Measurements from ENCODE around the gene IQCK. TPM values are rescaled to one million over a fixed set of nuclear protein-coding genes. Genes with fewer than 3 reads are reported as not detected.
A peak's percentile ranks its signal among the peaks of the same experiment; 100 is the strongest.

IQCK gene
- total and polyA plus RNA-seq, 11 donors, result 5.6 to 17.4 (median 9.0) TPM

GRCh38 chr16:19899605-19899955 is 181.5 kb downstream of the IQCK start:
- intact Hi-C loops (cut with DNase I), result no loop called here
- no peak overlapping the region for H3K27ac ChIP-seq
- no peak for TF ChIP-seq POLR2A (IDR thresholded peaks at IDR 0.05)
- TF ChIP-seq, protein P1, sequence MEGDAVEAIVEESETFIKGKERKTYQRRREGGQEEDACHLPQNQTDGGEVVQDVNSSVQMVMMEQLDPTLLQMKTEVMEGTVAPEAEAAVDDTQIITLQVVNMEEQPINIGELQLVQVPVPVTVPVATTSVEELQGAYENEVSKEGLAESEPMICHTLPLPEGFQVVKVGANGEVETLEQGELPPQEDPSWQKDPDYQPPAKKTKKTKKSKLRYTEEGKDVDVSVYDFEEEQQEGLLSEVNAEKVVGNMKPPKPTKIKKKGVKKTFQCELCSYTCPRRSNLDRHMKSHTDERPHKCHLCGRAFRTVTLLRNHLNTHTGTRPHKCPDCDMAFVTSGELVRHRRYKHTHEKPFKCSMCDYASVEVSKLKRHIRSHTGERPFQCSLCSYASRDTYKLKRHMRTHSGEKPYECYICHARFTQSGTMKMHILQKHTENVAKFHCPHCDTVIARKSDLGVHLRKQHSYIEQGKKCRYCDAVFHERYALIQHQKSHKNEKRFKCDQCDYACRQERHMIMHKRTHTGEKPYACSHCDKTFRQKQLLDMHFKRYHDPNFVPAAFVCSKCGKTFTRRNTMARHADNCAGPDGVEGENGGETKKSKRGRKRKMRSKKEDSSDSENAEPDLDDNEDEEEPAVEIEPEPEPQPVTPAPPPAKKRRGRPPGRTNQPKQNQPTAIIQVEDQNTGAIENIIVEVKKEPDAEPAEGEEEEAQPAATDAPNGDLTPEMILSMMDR (IDR thresholded peaks at IDR 0.05), result peak in 1 of 12 donors; percentile 1
- no peaks in the 10 kb centered on the region for H3K36me3 ChIP-seq
- ATAC-seq, result no peak
- no peaks in the 10 kb centered on the region for H3K9me3 ChIP-seq
- DNase-seq, result no peak
- WGBS, 4 donors, result 57 to 62% (median 61%) methylated on average over 5 of the region's 5 CpGs
- H3K4me1 ChIP-seq, result peaks cover 0 to 3% (median 0%) of the 10 kb centered on the region in 12 donors
- no peak overlapping the region for H3K4me3 ChIP-seq
- H3K27me3 ChIP-seq, result no peaks in the 10 kb centered on the region

- Histone ChIP-seq H3K9me3 (no peaks in the 10 kb centered on the region), H3K36me3 (no peaks in the 10 kb centered on the region), H3K27me3 (no peaks in the 10 kb centered on the region), H3K27ac (no peak overlapping the region), H3K4me3 (no peak overlapping the region), H3K4me1 (peaks cover 0 to 3% (median 0%) of the 10 kb centered on the region in 12 donors)
- intact Hi-C loops (cut with DNase I), result no loop called here
- DNase-seq, result no peak
- no peak for ATAC-seq
- WGBS, 4 donors, result 76 to 84% (median 78%) methylated on average over 7 of the region's 7 CpGs
- TF ChIP-seq POLR2A (IDR thresholded peaks at IDR 0.05), result no peak
- TF ChIP-seq, protein P1 (IDR thresholded peaks at IDR 0.05), result no peak
Observed at GRCh38 chr16:19901164-19901563, 183.1 kb downstream of the IQCK start.

DNA sequence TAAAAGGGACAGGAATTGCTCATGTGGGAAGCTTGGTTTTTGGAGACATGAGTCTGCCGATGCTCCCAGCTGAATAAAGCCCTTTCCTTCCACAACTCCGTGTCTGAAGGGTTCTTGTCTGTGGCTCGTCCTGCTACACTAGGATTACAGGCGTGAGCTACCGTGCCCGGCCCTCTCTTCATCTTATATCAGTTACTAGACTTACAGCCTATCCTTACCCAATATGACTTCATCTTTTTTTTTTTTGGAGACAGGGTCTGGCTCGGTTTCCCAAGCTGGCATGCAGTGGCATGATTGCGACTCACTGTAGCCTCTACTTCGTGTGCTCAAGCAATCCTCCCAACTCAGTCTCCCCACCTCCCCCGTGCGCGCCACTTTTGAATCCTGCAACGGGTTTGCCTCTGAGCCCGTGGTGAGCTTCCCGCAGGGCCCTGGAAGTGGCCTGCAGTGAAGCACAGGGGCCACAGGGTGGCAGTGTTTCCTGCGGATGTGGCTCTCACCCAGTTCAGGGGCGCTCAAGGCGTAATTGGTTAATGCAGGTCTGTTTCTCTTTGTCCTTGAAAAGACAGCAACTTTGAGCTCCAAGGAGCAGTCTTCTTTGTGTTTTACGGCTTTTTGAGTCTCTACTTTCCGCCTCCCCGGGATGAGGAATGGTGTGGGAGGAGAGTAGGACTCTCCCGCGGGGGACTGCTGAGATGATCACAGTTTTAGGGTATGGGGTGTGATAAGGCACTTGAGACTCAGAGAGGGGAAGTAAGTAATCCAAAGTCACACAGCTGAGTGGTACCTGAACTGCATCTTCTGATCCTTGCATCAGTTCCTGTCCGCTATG is 189.3 kb downstream of the IQCK start:
- Histone ChIP-seq H3K9me3 (no peaks in the 10 kb centered on the region), H3K27me3 (peaks cover 0 to 13% (median 5%) of the 10 kb centered on the region in 9 donors), H3K27ac (no peak overlapping the region), H3K4me3 (peak overlapping the region in 2 of 12 donors; percentile 6 to 21), H3K4me1 (peaks cover 0 to 6% (median 0%) of the 10 kb centered on the region in 12 donors), H3K36me3 (no peaks in the 10 kb centered on the region)
- TF ChIP-seq POLR2A (IDR thresholded peaks at IDR 0.05), result no peak
- TF ChIP-seq, protein P1 (IDR thresholded peaks at IDR 0.05), result peak; percentile 89 to 97 (median 94)
- DNase-seq (peak; percentile 36 to 76 (median 52)), ATAC-seq (peak in 3 of 4 donors; percentile 77 to 91 (median 91))
- intact Hi-C loops (cut with DNase I), result loop anchor here (1.0 to 5.0 kb wide), 8 partner anchors 390 to 480 kb away; no protein-coding TSS in a partner anchor
- WGBS, 4 donors, result 20 to 29% (median 22%) methylated on average over 24 of the region's 24 CpGs

Other genes with a start within 250 kb of the IQCK start
- gene GDE1, start 196.2 kb upstream of the IQCK start, total RNA-seq, result 100 to 1,000 TPM in 5 of 9 donors, 10 to 100 TPM in 4; 77.7 to 134 (median 109) TPM
- gene GDE1, start 196.2 kb upstream of the IQCK start, polyA plus RNA-seq, result 10 to 100 TPM; 53.3 to 80.9 TPM
- gene CCP110, start 194.3 kb upstream of the IQCK start, total RNA-seq, result 10 to 100 TPM in 3 of 9 donors, 1 to 10 TPM in 6; 5.6 to 13.5 (median 8.7) TPM
- 1 to 10 TPM; 3.1 to 5.3 TPM for gene CCP110, start 194.3 kb upstream of the IQCK start, polyA plus RNA-seq
- gene VPS35L, start 162.6 kb upstream of the IQCK start, total RNA-seq, result 10 to 100 TPM; 20.6 to 47.3 (median 27.0) TPM
- gene VPS35L, start 162.6 kb upstream of the IQCK start, polyA plus RNA-seq, result 10 to 100 TPM; 13.7 to 17.8 TPM
- gene KNOP1, start within 50 bp of the IQCK start, total RNA-seq, result 10 to 100 TPM in 1 of 9 donors, 1 to 10 TPM in 8; 6.3 to 11.5 (median 7.9) TPM
- gene KNOP1, start within 50 bp of the IQCK start, polyA plus RNA-seq, result 10 to 100 TPM in 1 of 2 donors, 1 to 10 TPM in 1; 9.1 to 12.1 TPM
- gene GPRC5B, start 166.6 kb downstream of the IQCK start, total RNA-seq, result 100 to 1,000 TPM in 1 of 9 donors, 10 to 100 TPM in 8; 54.7 to 104 (median 77.9) TPM
- 10 to 100 TPM; 43.0 to 97.5 TPM for gene GPRC5B, start 166.6 kb downstream of the IQCK start, polyA plus RNA-seq

Data from heart left ventricle (tissue), 16 donors.